ENCODE measurements around the gene EEA1.

- TF ChIP-seq CTCF (conservative IDR thresholded peaks at IDR 0.05; ENCODE audit: low read depth, low read length) (no peak), EZH2 (IDR thresholded peaks at IDR 0.05; ENCODE audit: borderline replicate concordance, low read depth, low read length, poor library complexity, severe bottlenecking) (no peak)
These were observed 192.5 kb downstream of the EEA1 start for GRCh38 chr12:92736605-92737004.

Data from A673 (cell line).